Ishikawa (cell line): ENCODE measurements around the gene ACE.

Source experiments
- EP300 ChIP-seq: IDR thresholded peaks from 2 replicates; pipeline ENCODE4 v1.6.1; 2012; ENCODE audit warnings: borderline replicate concordance
- NFIC ChIP-seq: IDR thresholded peaks from 2 replicates; pipeline ENCODE4 v1.6.1; 2012
- RAD21 ChIP-seq: IDR thresholded peaks from 2 replicates; pipeline ENCODE4 v1.6.1; 2012; ENCODE audit warnings: low read depth
- TAF1 ChIP-seq: IDR thresholded peaks from 2 replicates; pipeline ENCODE4 v1.6.1; 2012; ENCODE audit warnings: low read depth, mild to moderate bottlenecking
- YY1 ChIP-seq: IDR thresholded peaks from 2 replicates; pipeline ENCODE4 v1.6.1; 2012; ENCODE audit warnings: low read depth
- ZBTB7A ChIP-seq: IDR thresholded peaks from 2 replicates; pipeline ENCODE4 v1.6.1; 2012; ENCODE audit warnings: low read depth
- TF ChIP-seq, protein P1 (sequence below): IDR thresholded peaks from 2 replicates; pipeline ENCODE4 v1.6.1; 2012

DNA sequence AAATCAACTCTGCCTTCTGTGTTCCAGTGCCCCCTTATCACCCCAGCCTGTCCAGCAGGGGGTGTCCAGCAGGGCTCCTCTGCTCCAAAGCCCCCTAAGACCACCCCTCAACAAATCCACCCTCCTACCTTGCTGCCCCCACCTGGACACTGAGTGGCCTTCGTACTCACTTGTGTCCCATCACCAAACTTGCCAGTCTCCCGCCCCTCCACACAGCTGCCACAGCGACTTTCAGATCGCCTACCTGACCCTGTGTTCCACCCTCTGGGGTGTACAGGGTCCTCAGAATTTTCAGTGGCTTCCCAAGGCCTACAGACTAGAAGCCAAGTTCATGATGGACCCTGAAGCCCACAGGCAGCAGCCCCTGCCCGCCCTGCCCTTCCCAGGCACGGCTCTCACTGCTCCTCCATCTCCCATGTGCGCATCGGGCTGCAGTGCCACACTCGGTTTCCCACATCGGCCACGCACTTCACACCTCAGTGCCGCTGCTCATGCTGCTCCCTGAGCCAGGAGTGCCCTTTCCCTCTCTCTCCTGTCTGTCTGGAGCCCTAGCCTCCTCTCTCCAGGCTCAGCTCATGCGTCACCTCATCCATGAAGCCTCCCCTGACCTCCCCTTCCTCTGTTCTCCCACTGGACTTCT lies 58.1 kb downstream of the ACE start:
- TF ChIP-seq EP300 (no peak), RAD21 (no peak), YY1 (no peak), TAF1 (no peak), NFIC (no peak), ZBTB7A (no peak)
- TF ChIP-seq, protein P1, sequence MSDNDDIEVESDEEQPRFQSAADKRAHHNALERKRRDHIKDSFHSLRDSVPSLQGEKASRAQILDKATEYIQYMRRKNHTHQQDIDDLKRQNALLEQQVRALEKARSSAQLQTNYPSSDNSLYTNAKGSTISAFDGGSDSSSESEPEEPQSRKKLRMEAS: no peak
